HepG2 (cell line): ENCODE measurements around the gene ACSF3. TPM values are rescaled to one million over a fixed set of nuclear protein-coding genes. Genes with fewer than 3 reads are reported as not detected.

Experiments
- ARID2 ChIP-seq: sonication (generic); formaldehyde crosslinking; IDR thresholded peaks from 2 replicates; pipeline ENCODE4 v1.8.1; 2022; ENCODE audit warnings: mild to moderate bottlenecking, missing genetic modification reagents, borderline replicate concordance
- HMGA1 ChIP-seq: sonication (generic); formaldehyde crosslinking; conservative IDR thresholded peaks from 2 replicates; pipeline ENCODE4 v1.4.0; 2020; ENCODE audit warnings: missing genetic modification reagents
- NBN ChIP-seq: fragments of 450-650 bp; conservative IDR thresholded peaks from 2 replicates; pipeline ENCODE4 v1.6.1; 2017
- NKX3-1 ChIP-seq: sonication (generic); formaldehyde crosslinking; IDR thresholded peaks from 2 replicates; pipeline ENCODE4 v1.5.0; 2020; ENCODE audit warnings: missing genetic modification reagents
- PHF20 ChIP-seq: sonication (generic); formaldehyde crosslinking; IDR thresholded peaks from 2 replicates; pipeline ENCODE4 v1.5.0; 2020; ENCODE audit warnings: mild to moderate bottlenecking, missing genetic modification reagents
- POLR2AphosphoS5 ChIP-seq: IDR thresholded peaks from 2 replicates; pipeline ENCODE4 v1.6.1; 2012; ENCODE audit warnings: low read depth, low read length
- TP53 ChIP-seq: sonication (generic); formaldehyde crosslinking; conservative IDR thresholded peaks from 2 replicates; pipeline ENCODE4 v1.4.0; 2020; ENCODE audit warnings: missing genetic modification reagents
- YY1 ChIP-seq: IDR thresholded peaks from 2 replicates; pipeline ENCODE4 v1.6.1; 2011; ENCODE audit warnings: low read length, low read depth, moderate library complexity, mild to moderate bottlenecking; ENCODE audit not compliant: insufficient read depth, insufficient replicate concordance
- ZBTB8A ChIP-seq: sonication (generic); formaldehyde crosslinking; IDR thresholded peaks from 2 replicates; pipeline ENCODE4 v1.4.0; 2020; ENCODE audit warnings: mild to moderate bottlenecking, low read depth, missing genetic modification reagents, borderline replicate concordance
- ZFP41 ChIP-seq: sonication (generic); formaldehyde crosslinking; IDR thresholded peaks from 2 replicates; pipeline ENCODE4 v1.4.0; 2020; ENCODE audit warnings: mild to moderate bottlenecking, missing genetic modification reagents, borderline replicate concordance
- ZNF296 ChIP-seq: sonication (generic); formaldehyde crosslinking; conservative IDR thresholded peaks from 2 replicates; pipeline ENCODE4 v1.5.0; 2020; ENCODE audit warnings: mild to moderate bottlenecking, missing genetic modification reagents
- ZNF30 ChIP-seq: sonication (generic); formaldehyde crosslinking; IDR thresholded peaks from 2 replicates; pipeline ENCODE4 v1.5.0; 2020; ENCODE audit warnings: mild to moderate bottlenecking, missing genetic modification reagents
- ZNF33A ChIP-seq: sonication (generic); formaldehyde crosslinking; IDR thresholded peaks from 2 replicates; pipeline ENCODE4 v1.5.1; 2020; ENCODE audit warnings: missing genetic modification reagents, mild to moderate bottlenecking, moderate library complexity, borderline replicate concordance
- ZNF343 ChIP-seq: sonication (generic); formaldehyde crosslinking; IDR thresholded peaks from 2 replicates; pipeline ENCODE4 v1.4.0; 2020; ENCODE audit warnings: mild to moderate bottlenecking, missing genetic modification reagents
- ZNF747 ChIP-seq: sonication (generic); formaldehyde crosslinking; IDR thresholded peaks from 2 replicates; pipeline ENCODE4 v1.8.1; 2023; ENCODE audit warnings: missing genetic modification reagents, mild to moderate bottlenecking, borderline replicate concordance
- ZSCAN30 ChIP-seq: sonication (generic); formaldehyde crosslinking; IDR thresholded peaks from 2 replicates; pipeline ENCODE4 v1.5.0; 2020; ENCODE audit warnings: mild to moderate bottlenecking, missing genetic modification reagents
- polyA plus RNA-seq, 8 experiments: library from polyadenylated mRNA; depleted of rRNA in 3 of 8; stranded (reverse) in 7 of 8; unstranded in 1 of 8; fragments of >200 nt; fragmentation: Illumina TruSeq in 4 of 8; extraction: Trizol in 4 of 8; gene quantifications; 2 replicates each; pipeline versions ENCODE4 v1.2.1 to v1.2.3, GENCODE V29; 2011 to 2016; ENCODE audit warnings: low read depth in 4 of 8, missing spikeins in 1 of 8, mixed read lengths in 1 of 8; ENCODE audit not compliant: insufficient read depth in 1 of 8
- total RNA-seq, 5 experiments: library from RNA; depleted of rRNA; stranded (reverse); fragments of >200 nt; fragmentation: Illumina TruSeq; extraction: Trizol; gene quantifications; 2 replicates each; pipeline ENCODE4 v1.2.3, GENCODE V29; 2016; ENCODE audit warnings: low read depth in 1 of 5
- TF ChIP-seq, protein P1 (sequence below): sonication (generic); formaldehyde crosslinking; IDR thresholded peaks from 2 replicates; pipeline ENCODE4 v1.9.0; 2021; ENCODE audit warnings: missing genetic modification reagents, borderline replicate concordance
- TF ChIP-seq, protein P2 (sequence below): sonication (generic); formaldehyde crosslinking; IDR thresholded peaks from 2 replicates; pipeline ENCODE4 v1.8.0; 2022; ENCODE audit warnings: mild to moderate bottlenecking, missing genetic modification reagents, borderline replicate concordance
- TF ChIP-seq, protein P3 (sequence below): IDR thresholded peaks from 2 replicates; pipeline ENCODE4 v1.6.1; 2016; ENCODE audit warnings: low read depth, borderline replicate concordance
- TF ChIP-seq, protein P4 (sequence below): sonication (generic); formaldehyde crosslinking; IDR thresholded peaks from 2 replicates; pipeline ENCODE4 v1.8.1; 2022; ENCODE audit warnings: mild to moderate bottlenecking, missing genetic modification reagents
- TF ChIP-seq, protein P5 (sequence below): sonication (generic); formaldehyde crosslinking; conservative IDR thresholded peaks from 2 replicates; pipeline ENCODE4 v1.4.0; 2020; ENCODE audit warnings: missing genetic modification reagents

The ACSF3 gene
- total and polyA plus RNA-seq, 2 of the 13 experiments (the other 11 are each of a cell fraction or from before 2014, with no cell fraction given), result 14.9 to 30.6 TPM

DNA sequence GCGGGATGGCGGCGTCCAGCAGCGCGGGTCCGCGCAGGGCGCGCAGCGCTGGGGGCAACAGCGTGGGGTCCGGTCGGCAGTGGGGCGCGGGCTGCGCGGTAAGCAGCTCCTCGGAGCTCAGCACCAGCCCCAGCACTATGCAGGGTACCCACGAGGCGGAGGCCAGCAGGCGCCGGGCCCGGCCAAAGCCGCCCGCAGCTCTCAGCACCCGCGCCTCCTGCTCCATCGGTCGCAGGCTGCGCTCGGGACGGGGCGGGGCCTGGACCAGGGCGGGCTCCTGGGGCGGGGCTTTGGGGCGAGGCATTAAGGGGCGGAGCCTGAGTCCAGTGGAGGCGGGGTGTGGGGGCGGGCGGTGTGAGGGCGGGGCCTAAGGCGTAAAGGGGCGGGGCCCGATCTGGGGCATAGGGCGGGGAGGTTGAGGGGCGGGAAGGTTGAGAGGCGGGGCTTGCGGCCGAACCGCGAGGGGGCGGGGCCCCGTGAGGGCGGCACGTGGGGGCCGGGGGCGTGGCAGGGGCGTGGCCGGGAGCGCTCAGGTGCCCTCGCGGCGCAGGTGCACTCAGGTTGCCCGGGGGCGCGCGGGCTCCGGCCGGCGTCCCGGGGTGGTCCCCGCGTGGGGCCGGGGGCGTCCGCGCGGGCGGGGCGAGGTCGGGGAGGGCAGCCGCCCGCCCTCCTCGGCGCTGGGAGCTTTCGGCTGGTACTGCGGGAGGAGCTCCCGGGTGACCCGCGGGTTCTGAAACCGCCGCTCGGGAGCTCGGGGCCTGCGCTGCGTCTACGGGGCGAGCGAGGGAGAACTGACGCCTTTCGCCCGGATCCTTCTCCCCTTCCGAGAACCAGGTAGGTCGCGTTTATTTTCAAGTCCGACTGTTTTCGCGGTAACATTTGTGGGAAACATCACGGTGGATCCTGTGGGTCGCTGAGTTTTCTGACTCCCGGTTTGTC, 108.1 kb downstream of the ACSF3 start (continued):
- TF ChIP-seq, protein P1, sequence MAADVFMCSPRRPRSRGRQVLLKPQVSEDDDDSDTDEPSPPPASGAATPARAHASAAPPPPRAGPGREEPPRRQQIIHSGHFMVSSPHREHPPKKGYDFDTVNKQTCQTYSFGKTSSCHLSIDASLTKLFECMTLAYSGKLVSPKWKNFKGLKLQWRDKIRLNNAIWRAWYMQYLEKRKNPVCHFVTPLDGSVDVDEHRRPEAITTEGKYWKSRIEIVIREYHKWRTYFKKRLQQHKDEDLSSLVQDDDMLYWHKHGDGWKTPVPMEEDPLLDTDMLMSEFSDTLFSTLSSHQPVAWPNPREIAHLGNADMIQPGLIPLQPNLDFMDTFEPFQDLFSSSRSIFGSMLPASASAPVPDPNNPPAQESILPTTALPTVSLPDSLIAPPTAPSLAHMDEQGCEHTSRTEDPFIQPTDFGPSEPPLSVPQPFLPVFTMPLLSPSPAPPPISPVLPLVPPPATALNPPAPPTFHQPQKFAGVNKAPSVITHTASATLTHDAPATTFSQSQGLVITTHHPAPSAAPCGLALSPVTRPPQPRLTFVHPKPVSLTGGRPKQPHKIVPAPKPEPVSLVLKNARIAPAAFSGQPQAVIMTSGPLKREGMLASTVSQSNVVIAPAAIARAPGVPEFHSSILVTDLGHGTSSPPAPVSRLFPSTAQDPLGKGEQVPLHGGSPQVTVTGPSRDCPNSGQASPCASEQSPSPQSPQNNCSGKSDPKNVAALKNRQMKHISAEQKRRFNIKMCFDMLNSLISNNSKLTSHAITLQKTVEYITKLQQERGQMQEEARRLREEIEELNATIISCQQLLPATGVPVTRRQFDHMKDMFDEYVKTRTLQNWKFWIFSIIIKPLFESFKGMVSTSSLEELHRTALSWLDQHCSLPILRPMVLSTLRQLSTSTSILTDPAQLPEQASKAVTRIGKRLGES (CRISPR knock-in tag), result no peak
- TF ChIP-seq YY1, result peak; percentile 34
- no peak for TF ChIP-seq ZFP41 (CRISPR knock-in tag)
- TF ChIP-seq, protein P2, sequence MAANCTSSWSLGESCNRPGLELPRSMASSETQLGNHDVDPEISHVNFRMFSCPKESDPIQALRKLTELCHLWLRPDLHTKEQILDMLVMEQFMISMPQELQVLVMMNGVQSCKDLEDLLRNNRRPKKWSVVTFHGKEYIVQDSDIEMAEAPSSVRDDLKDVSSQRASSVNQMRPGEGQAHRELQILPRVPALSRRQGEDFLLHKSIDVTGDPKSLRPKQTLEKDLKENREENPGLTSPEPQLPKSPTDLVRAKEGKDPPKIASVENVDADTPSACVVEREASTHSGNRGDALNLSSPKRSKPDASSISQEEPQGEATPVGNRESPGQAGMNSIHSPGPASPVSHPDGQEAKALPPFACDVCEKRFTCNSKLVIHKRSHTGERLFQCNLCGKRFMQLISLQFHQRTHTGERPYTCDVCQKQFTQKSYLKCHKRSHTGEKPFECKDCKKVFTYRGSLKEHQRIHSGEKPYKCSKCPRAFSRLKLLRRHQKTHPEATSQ (CRISPR knock-in tag), result no peak
- TF ChIP-seq PHF20 (CRISPR knock-in tag), result no peak
- no peak for TF ChIP-seq ARID2 (CRISPR knock-in tag)
- no peak for TF ChIP-seq ZSCAN30 (CRISPR knock-in tag)
- TF ChIP-seq ZNF296, result no peak
- no peak for TF ChIP-seq ZBTB8A (CRISPR knock-in tag)
- TF ChIP-seq, protein P3, sequence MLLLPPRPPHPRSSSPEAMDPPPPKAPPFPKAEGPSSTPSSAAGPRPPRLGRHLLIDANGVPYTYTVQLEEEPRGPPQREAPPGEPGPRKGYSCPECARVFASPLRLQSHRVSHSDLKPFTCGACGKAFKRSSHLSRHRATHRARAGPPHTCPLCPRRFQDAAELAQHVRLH (CRISPR knock-in tag), result no peak
- no peak for TF ChIP-seq HMGA1 (CRISPR knock-in tag)
- no peak for TF ChIP-seq TP53 (CRISPR knock-in tag)
- TF ChIP-seq ZNF33A (CRISPR knock-in tag), result no peak
- no peak for TF ChIP-seq ZNF30 (CRISPR knock-in tag)
- TF ChIP-seq ZNF747 (CRISPR knock-in tag), result no peak
- no peak for TF ChIP-seq ZNF343 (CRISPR knock-in tag)
- no peak for TF ChIP-seq NKX3-1 (CRISPR knock-in tag)
- TF ChIP-seq, protein P4, sequence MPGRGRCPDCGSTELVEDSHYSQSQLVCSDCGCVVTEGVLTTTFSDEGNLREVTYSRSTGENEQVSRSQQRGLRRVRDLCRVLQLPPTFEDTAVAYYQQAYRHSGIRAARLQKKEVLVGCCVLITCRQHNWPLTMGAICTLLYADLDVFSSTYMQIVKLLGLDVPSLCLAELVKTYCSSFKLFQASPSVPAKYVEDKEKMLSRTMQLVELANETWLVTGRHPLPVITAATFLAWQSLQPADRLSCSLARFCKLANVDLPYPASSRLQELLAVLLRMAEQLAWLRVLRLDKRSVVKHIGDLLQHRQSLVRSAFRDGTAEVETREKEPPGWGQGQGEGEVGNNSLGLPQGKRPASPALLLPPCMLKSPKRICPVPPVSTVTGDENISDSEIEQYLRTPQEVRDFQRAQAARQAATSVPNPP (CRISPR knock-in tag), result no peak
- TF ChIP-seq NBN, result no peak
- TF ChIP-seq, protein P5, sequence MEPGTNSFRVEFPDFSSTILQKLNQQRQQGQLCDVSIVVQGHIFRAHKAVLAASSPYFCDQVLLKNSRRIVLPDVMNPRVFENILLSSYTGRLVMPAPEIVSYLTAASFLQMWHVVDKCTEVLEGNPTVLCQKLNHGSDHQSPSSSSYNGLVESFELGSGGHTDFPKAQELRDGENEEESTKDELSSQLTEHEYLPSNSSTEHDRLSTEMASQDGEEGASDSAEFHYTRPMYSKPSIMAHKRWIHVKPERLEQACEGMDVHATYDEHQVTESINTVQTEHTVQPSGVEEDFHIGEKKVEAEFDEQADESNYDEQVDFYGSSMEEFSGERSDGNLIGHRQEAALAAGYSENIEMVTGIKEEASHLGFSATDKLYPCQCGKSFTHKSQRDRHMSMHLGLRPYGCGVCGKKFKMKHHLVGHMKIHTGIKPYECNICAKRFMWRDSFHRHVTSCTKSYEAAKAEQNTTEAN (CRISPR knock-in tag), result no peak
- TF ChIP-seq POLR2AphosphoS5, result peak; percentile 84
